GM04503 (cell line): ENCODE results near the gene PGM2.
A peak's percentile ranks its signal among the peaks of the same experiment; 100 is the strongest.
"Not testable (repeated sequence)": the region's sequence is repeated elsewhere in the genome, so short reads cannot be mapped to it uniquely, and the experiment has no call there.

Source experiments
- DNase-seq: peaks from one replicate; pipeline ENCODE4 v3.0.0-alpha.2; 2012; ENCODE audit warnings: low read depth

Gene PGM2

GRCh38 chr4:37826295-37827029, at the start of gene PGM2:
Gene PGM2 (plus strand): TSS chr4:37826686. CDS start chr4:37826733, 47 bp downstream.
- DNase-seq: peak; percentile 27

DNA sequence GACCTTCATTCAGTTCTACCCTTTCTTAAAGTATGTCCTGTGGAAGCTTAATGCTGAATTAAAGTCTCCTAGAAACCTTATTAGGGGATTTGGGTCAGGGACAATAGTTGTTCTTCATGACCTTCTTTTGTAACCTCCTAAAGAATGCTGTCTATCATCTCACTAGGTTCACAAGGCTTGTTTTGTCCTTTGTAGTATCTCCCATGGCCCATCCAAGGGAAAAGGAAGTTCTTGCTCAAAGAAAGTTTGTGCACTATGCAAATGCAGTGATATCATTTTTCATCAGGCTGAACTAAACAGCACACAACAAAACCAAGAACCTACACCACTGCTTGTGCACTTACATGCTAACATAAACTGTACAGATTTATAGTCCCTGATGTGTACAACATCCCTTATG, 46.6 kb upstream of the PGM2 start:
- DNase-seq: no peak

DNA sequence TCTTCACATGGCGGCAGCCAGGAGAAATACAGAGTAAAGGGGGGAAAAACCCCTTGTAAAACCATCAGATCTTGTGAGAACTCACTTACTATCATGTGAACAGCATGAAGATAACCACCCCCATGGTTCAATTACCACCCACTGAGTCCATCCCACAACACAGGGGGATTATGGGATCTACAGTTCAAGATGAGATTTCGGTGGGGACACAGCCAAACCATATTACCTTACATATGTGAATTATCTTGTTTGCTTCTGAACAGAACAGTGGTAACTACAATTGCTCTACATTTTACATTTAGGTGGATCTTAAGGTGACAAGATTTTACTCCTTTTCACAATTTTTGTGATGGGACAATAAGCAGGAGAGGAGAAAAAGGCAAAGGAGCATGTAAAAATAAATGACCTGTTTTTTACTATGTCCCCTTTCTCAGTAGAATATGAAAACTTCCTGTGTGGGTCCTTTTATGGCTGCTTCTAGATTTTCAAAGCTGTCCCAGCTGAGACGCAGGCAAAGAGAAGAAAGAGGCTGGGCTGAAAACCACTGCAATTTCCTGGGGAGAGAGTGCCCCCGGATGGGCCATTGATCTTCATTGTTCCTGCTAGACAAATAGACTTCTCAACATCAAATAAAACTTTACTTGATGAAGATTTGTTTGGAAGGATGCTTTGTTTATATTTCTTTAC, 45.9 kb upstream of the PGM2 start:
- DNase-seq: no peak

GRCh38 chr4:37781131-37781455, 45.4 kb upstream of the PGM2 start:
- no peak for DNase-seq

- not testable (repeated sequence) for DNase-seq
These were observed 40.2 kb upstream of the PGM2 start for GRCh38 chr4:37786267-37786666.

DNA sequence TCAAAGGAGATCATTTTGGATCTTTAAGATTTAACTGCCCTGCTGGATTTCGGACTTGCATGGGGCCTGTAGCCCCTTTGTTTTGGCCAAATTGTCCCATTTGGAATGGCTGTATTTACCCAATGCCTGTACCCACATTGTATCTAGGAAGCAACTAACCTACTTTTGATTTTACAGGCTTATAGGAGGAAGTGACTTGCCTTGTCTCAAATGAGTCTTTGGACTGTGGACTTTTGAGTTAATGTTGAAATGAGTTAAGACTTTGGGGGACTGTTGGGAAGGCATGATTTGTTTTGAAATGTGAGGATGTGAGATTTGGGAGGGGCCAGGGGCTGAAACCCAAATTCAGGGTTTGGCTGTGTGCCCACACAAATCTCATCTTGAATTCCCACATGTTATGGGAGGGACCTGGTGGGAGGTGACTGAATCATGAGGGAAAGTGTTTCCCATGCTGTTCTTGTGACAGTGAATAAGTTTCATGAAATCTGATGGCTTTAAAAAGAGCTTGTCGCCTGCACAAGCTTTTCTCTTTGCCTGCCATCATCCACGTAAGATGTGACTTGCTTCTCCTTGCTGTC, 38.5 kb upstream of the PGM2 start:
- not testable (repeated sequence) for DNase-seq

DNA sequence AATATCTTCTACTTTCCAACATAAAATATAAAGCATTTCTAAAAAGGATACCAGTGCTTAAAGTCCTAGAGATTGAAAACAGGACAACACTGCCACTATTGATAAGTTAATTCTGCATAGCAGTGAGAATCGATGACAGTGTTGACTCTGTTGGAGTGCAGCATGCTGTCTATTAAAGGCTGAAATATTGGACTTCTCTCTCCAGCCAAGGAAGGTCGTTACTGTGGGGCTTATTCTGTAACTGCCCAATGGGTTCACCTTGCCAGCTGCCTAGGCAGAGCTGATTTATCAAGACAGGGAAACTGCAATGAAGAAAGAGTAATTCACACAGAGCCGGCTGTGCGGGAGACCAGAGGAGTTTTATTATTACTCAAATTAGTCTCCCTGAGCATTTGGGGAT, 37.7 kb upstream of the PGM2 start:
- DNase-seq: no peak

DNA sequence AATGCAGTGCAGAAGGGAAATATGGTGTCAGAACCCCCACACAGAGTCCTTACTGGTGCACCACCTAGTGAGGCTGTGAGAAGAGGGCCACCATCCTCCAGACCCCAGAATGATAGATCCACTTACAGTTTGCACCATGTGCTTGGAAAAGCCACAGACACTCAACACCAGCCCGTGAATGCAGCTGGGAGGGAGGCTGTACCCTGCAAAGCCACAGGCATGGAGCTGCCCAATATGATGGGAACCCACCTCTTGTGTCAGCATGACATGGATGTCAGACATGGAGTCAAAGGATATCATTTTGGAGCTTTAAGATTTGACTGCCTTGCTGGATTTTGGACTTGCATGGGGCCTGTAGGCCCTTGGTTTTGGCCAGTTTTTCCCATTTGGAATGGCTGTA, 34.2 kb upstream of the PGM2 start:
- no peak for DNase-seq

DNA sequence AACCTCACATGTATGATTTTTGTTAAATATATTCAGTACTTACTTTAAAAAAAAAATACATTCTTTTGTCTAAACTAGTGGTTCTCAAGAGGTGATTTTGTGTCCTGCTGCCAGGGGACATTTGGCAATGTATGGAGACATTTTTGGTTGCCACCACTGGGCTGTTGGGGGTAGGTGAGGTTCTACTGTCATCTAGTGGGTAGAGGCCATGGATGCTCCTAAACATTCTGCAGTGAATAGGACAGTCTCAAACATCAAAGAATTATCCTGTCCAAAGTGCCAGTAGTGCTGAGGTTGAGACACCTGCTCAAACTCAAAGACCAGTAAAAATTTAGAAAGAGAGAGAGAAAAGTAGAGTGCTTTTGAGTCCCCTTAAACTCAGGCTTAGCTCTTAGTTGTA, 32.9 kb upstream of the PGM2 start:
- DNase-seq: no peak

DNA sequence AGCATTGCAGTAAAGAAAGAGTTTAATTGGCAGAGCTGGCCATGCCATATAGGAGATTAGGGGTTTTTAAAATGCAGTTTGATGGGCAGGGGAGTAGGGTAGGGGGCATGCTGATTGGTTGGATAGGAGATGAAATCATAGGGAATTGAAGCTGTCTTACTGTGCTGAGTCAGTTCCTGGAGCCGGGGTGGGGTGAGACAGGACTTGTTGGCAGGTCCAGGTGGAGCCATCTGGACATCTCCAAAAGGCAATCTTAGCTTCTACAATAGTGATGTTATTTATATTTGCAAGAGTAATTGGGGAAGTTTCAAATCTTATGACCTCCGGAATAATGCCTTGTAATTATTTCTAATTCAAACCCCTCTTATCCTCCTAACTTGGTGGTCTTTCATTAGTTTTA, 32.4 kb upstream of the PGM2 start:
- DNase-seq: no peak

GRCh38 chr4:37795581-37796195, 30.8 kb upstream of the PGM2 start:
- no peak for DNase-seq

GRCh38 chr4:37797374-37797773, 29.1 kb upstream of the PGM2 start:
- no peak for DNase-seq

- DNase-seq: no peak
These were observed 28.6 kb upstream of the PGM2 start for GRCh38 chr4:37797923-37798322.

DNA sequence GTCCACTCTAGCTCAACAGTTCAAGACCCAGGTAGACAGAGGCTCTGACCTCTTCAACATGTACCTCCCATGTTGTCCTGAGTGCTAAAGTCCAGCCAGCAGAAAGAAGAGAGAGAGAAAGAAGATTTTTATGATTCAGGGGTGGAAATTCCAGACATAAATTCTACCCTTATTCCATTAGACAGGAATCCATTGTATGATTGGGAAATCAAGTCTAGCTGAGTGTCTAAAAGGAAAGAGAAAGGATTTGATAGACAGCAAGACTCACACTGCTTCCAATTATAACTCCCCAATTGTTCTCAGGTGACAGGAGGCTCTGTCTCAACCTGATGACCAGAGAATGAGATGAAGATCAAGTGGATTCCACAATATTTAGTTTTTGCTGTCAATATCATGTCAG, 27.9 kb upstream of the PGM2 start:
- no peak for DNase-seq

- DNase-seq: no peak
These were observed 26.4 kb upstream of the PGM2 start for GRCh38 chr4:37799941-37800554.

- DNase-seq: no peak
These were observed 24.3 kb upstream of the PGM2 start for GRCh38 chr4:37802068-37802666.

GRCh38 chr4:37803348-37803973, 23.0 kb upstream of the PGM2 start:
- DNase-seq: no peak

GRCh38 chr4:37805091-37805490, 21.4 kb upstream of the PGM2 start:
- DNase-seq: no peak

GRCh38 chr4:37812713-37813112, 13.8 kb upstream of the PGM2 start:
- DNase-seq: no peak

GRCh38 chr4:37815591-37815990, 10.9 kb upstream of the PGM2 start:
- no peak for DNase-seq

- DNase-seq: no peak
These were observed 10.5 kb upstream of the PGM2 start for GRCh38 chr4:37816006-37816405.

- no peak for DNase-seq
These were observed 9.8 kb upstream of the PGM2 start for GRCh38 chr4:37816719-37817118.
